Spleen (tissue), 7 donors: ENCODE measurements around the gene RHBDF2.

Experiments used
- POLR2A ChIP-seq, 3 donors: fragments of 450-650 bp; IDR thresholded peaks; one replicate each; pipeline ENCODE4 v1.5.1; 2017; ENCODE audit warnings: antibody characterized with exemption in 3 of 3, mild to moderate bottlenecking in 1 of 3
- POLR2AphosphoS5 ChIP-seq, 3 donors: sonication (generic); formaldehyde crosslinking; IDR thresholded peaks; one replicate each; pipeline ENCODE4 v1.5.1; 2017; ENCODE audit warnings: antibody characterized with exemption in 3 of 3
- TF ChIP-seq, protein P1 (sequence below), 11 experiments: fragments of 200-600 bp in 7 of 11; fragments of 450-650 bp in 4 of 11; sonication (generic) in 4 of 11; IDR thresholded peaks in 8 of 11; conservative IDR thresholded peaks in 3 of 11; 1 replicate in 7 of 11; 2 replicates in 4 of 11; pipeline versions ENCODE4 v1.4.0 to v1.8.0; 2016 to 2021; ENCODE audit warnings: antibody characterized with exemption in 11 of 11, inconsistent platforms in 4 of 11, mild to moderate bottlenecking in 1 of 11
- donor health status: DM: no; HTN: no; CAD: no; lungs with moderate emphysema.
- donor health status: DM: no; HTN: no; CAD: no.
- donor health status: DM: no; HTN: no; CAD: no.

DNA sequence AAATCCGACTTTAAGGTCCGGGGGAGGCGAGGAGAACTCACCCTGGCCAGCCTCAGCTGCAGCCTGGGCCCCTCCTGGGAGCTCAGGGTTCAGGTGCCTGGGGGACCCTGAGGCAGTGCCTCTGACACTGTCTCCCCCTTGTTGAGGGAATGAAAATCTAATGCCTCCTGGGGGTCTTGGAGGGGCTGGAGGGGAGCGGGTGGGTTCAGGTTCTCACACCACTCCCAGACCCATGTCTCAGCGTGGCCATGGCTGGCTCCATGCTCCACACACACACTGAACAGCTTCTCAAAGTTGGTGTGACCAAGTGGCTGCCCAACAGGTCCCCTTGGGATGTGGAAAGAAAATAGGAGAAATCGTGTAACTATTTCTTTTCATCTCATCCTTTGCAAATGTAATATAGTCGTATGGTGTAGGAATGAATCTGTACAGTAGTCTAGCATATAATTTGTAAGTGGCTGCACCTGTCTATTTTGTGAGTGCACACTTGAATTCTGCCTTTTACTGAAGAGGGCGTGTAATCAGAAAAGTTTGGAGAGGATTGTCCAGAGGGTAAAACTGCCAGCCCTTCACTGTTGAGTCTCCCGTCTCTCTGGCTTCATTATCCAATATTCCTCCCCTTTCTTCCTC, 37.8 kb upstream of the RHBDF2 start:
- TF ChIP-seq, protein P1, sequence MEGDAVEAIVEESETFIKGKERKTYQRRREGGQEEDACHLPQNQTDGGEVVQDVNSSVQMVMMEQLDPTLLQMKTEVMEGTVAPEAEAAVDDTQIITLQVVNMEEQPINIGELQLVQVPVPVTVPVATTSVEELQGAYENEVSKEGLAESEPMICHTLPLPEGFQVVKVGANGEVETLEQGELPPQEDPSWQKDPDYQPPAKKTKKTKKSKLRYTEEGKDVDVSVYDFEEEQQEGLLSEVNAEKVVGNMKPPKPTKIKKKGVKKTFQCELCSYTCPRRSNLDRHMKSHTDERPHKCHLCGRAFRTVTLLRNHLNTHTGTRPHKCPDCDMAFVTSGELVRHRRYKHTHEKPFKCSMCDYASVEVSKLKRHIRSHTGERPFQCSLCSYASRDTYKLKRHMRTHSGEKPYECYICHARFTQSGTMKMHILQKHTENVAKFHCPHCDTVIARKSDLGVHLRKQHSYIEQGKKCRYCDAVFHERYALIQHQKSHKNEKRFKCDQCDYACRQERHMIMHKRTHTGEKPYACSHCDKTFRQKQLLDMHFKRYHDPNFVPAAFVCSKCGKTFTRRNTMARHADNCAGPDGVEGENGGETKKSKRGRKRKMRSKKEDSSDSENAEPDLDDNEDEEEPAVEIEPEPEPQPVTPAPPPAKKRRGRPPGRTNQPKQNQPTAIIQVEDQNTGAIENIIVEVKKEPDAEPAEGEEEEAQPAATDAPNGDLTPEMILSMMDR (IDR thresholded peaks at IDR 0.05 in 8 of 11, conservative IDR thresholded peaks at IDR 0.05 in 3 of 11), result no peak
- TF ChIP-seq POLR2AphosphoS5 (IDR thresholded peaks at IDR 0.05), result no peak
- no peak for TF ChIP-seq POLR2A (IDR thresholded peaks at IDR 0.05)
